Lung (tissue), 12 donors: ENCODE measurements around the gene NMBR. TPM values are rescaled to one million over a fixed set of nuclear protein-coding genes. Genes with fewer than 3 reads are reported as not detected.
"Not testable (repeated sequence)": the region's sequence is repeated elsewhere in the genome, so short reads cannot be mapped to it uniquely, and the experiment has no call there.

Source experiments
- ATAC-seq: fragments of 200-7000 bp; cut with Tn5 transposase; one replicate; pipeline ENCODE4 v1.9.1; 2020; ENCODE audit warnings: moderate number of reproducible peaks; ENCODE audit not compliant: insufficient read depth, low FRiP score
- DNase-seq, 3 donors: peaks; one replicate each; pipeline ENCODE4 v3.0.0-alpha.2; 2013 to 2017
- H3K27ac ChIP-seq, 2 donors: one replicate each; pipeline ENCODE4 v1.5.1; 2013; ENCODE audit warnings: mild to moderate bottlenecking in 2 of 2, moderate library complexity in 2 of 2, control low read depth in 1 of 2, inconsistent platforms in 1 of 2, low read depth in 1 of 2, low read length in 1 of 2
- H3K27me3 ChIP-seq, 3 donors: one replicate each; pipeline ENCODE4 v1.5.1; 2013; ENCODE audit warnings: low read length in 2 of 3; ENCODE audit not compliant: control insufficient read depth in 3 of 3, insufficient read depth in 3 of 3
- H3K36me3 ChIP-seq, 4 donors: one replicate each; pipeline ENCODE4 v1.5.1; 2013; ENCODE audit warnings: low read length in 4 of 4, mild to moderate bottlenecking in 1 of 4, moderate library complexity in 1 of 4; ENCODE audit not compliant: control insufficient read depth in 4 of 4, insufficient read depth in 4 of 4
- H3K4me1 ChIP-seq, 5 donors: one replicate each; pipeline ENCODE4 v1.5.1; 2013; ENCODE audit warnings: low read length in 5 of 5, mild to moderate bottlenecking in 2 of 5, moderate library complexity in 1 of 5; ENCODE audit not compliant: control insufficient read depth in 5 of 5, insufficient read depth in 5 of 5
- H3K4me3 ChIP-seq: one replicate; pipeline ENCODE4 v1.5.1; 2013; ENCODE audit warnings: mild to moderate bottlenecking, control low read depth, moderate library complexity
- H3K9ac ChIP-seq, 2 donors: one replicate each; pipeline ENCODE4 v1.5.1; 2013; ENCODE audit warnings: low read length in 2 of 2, control low read depth in 1 of 2; ENCODE audit not compliant: insufficient read depth in 1 of 2
- H3K9me3 ChIP-seq, 4 donors: one replicate each; pipeline ENCODE4 v1.5.1; 2013; ENCODE audit warnings: low read length in 3 of 4, mild to moderate bottlenecking in 1 of 4, moderate library complexity in 1 of 4; ENCODE audit not compliant: control insufficient read depth in 4 of 4, insufficient read depth in 3 of 4
- CTCF ChIP-seq: IDR thresholded peaks from 2 replicates; pipeline ENCODE4 v1.5.1; 2012; ENCODE audit warnings: mild to moderate bottlenecking; ENCODE audit errors: control extremely low read depth, extremely low read depth
- WGBS, 2 donors: extraction: QIAGEN DNeasy Blood & Tissue Kit; methylation state at CpG; one replicate each; pipeline ENCODE4 v1.1.7; 2013; 5-methylcytosine and 5-hydroxymethylcytosine counted together
- polyA plus RNA-seq, 2 donors: library from polyadenylated mRNA; stranded (reverse); fragments of 200-250 nt; gene quantifications; one replicate each; pipeline ENCODE4 v1.2.1, GENCODE V29; 2013
- total RNA-seq, 2 donors: library from RNA; depleted of rRNA in 1 of 2; stranded (reverse); fragments of >200 nt in 1 of 2; gene quantifications; one replicate each; pipeline ENCODE4 v1.2.1, GENCODE V29; 2014 to 2021
- donor health status: control.
- donor health status: control.
- donor health status: Bipolar disorder and iron deficiency.
- donor health status: healthy.
- donor health status: DM: yes; HTN: yes; CAD: no.

The NMBR gene
- total and polyA plus RNA-seq, 4 donors: 0.05 to 0.23 (median 0.18) TPM; not detected in 1

DNA sequence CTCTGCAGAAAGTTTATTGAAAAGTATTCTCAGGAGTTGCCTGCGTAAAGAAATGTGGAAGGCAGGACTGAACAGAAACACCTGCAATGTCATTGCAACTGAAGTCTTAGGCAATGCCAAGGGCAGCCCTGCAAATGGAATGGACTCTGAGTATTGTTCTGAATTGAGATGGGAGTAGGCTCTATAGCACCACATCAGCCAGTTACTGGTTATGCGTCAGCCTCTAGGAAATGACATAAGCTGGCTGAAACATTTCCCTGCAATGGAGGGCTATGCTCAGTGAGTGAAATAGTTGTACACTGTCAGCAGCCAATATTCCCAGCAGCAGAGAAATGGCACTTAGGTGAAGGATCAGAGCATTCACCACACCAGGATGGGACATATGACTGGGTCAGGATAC, 28.0 kb downstream of the NMBR start:
- DNase-seq: peak in 1 of 3 donors; percentile 1
- Histone ChIP-seq H3K4me1 (no peaks in the 10 kb centered on the region), H3K9ac (no peak overlapping the region), H3K9me3 (no peaks in the 10 kb centered on the region), H3K27me3 (no peaks in the 10 kb centered on the region), H3K4me3 (no peak overlapping the region), H3K36me3 (no peaks in the 10 kb centered on the region), H3K27ac (no peak overlapping the region)
- no peak for ATAC-seq
- WGBS, 2 donors: 80 to 88% methylated on average over 2 of the region's 2 CpGs
- no peak for TF ChIP-seq CTCF

GRCh38 chr6:142118328-142118727, 28.6 kb downstream of the NMBR start:
- TF ChIP-seq CTCF: no peak
- 66 to 85% methylated on average over 3 of the region's 3 CpGs for WGBS, 2 donors

DNA sequence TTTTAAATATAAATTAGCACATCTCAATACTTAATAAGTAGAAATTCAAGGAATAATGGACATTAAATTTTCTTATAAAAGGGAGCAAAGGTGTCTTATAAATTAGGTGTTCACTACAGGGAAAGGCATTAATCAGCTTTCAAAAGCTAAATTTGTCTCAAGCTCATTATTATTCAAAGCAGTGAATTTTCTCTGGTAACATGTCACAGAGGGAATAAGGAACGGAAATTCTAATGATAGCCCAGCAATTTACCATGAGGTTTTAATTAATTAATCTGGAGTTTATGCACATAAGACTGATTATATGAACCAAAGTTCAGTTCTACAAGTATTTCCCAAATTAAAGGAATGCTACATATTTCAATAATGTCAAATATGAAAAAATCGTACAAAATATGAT, 29.6 kb downstream of the NMBR start:
- Histone ChIP-seq H3K27ac (no peak overlapping the region), H3K4me1 (no peaks in the 10 kb centered on the region), H3K4me3 (no peak overlapping the region), H3K36me3 (no peaks in the 10 kb centered on the region), H3K9ac (no peak overlapping the region), H3K27me3 (no peaks in the 10 kb centered on the region), H3K9me3 (no peaks in the 10 kb centered on the region)
- 86% methylated on average over 2 of the region's 2 CpGs for WGBS, 2 donors
- TF ChIP-seq CTCF: no peak
- ATAC-seq: no peak
- no peak for DNase-seq

More at GRCh38 chr6:142118328-142118727, 28.6 kb downstream of the NMBR start:
- H3K9ac ChIP-seq: no peak overlapping the region
- ATAC-seq (no peak), DNase-seq (no peak)
- no peaks in the 10 kb centered on the region for H3K36me3 ChIP-seq
- H3K4me3 ChIP-seq: no peak overlapping the region
- no peaks in the 10 kb centered on the region for H3K27me3 ChIP-seq
- H3K9me3 ChIP-seq: no peaks in the 10 kb centered on the region
- H3K4me1 ChIP-seq: no peaks in the 10 kb centered on the region
- H3K27ac ChIP-seq: no peak overlapping the region

DNA sequence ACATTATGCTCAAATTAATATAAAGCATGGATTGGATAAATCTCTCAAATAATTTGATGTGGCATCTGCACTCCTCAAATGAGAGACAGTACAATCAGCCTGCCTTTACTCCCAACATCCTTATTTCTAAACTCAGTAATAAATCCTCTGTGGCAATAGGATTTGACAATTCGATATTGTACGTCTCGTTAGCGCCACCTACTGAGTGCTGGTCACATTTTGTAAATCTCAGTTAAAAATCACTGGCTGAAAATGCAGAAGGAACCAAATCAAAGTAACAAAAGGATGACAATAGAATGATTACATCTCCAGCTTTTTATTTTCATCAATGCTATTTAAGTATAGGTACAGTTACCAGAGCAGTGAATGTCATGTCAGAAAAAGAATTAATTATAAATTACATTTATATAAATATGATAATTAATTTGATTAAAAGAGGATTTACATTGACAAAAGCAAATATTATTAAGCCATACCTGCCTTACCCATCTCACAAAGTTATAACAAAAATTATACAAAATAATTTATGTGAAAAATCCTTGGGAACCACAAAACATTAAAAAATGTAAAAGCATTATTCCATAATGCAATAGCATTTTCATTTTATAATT, 34.4 kb downstream of the NMBR start:
- no peak overlapping the region for H3K4me3 ChIP-seq
- no peak for ATAC-seq
- no peak overlapping the region for H3K27ac ChIP-seq
- H3K36me3 ChIP-seq: no peaks in the 10 kb centered on the region
- H3K9me3 ChIP-seq: no peaks in the 10 kb centered on the region
- no peaks in the 10 kb centered on the region for H3K27me3 ChIP-seq
- no peaks in the 10 kb centered on the region for H3K4me1 ChIP-seq
- DNase-seq: peak; percentile 69 to 85 (median 74)
- WGBS, 2 donors: 0% methylated on average over 4 of the region's 4 CpGs
- H3K9ac ChIP-seq: no peak overlapping the region
- TF ChIP-seq CTCF: peak; percentile 37

GRCh38 chr6:142110820-142111219, 36.1 kb downstream of the NMBR start:
- not testable (repeated sequence) for H3K9ac ChIP-seq, ATAC-seq

GRCh38 chr6:142104820-142105219, 42.1 kb downstream of the NMBR start:
- H3K4me3 ChIP-seq, H3K9me3 ChIP-seq, ATAC-seq, H3K27ac ChIP-seq, H3K36me3 ChIP-seq, H3K9ac ChIP-seq, H3K4me1 ChIP-seq, H3K27me3 ChIP-seq, DNase-seq: not testable (repeated sequence)
- 80 to 88% methylated on average over 5 of the region's 5 CpGs for WGBS, 2 donors

More at GRCh38 chr6:142110820-142111219, 36.1 kb downstream of the NMBR start:
- not testable (repeated sequence) for H3K9me3 ChIP-seq, DNase-seq, H3K27ac ChIP-seq, H3K4me1 ChIP-seq, H3K4me3 ChIP-seq, H3K36me3 ChIP-seq, H3K27me3 ChIP-seq
- WGBS, 2 donors: 88 to 89% methylated on average over 9 of the region's 9 CpGs
